Embryonic facial prominence (tissue), 1 donor: ENCODE data around the gene FANCE.
A peak's percentile ranks its signal among the peaks of the same experiment; 100 is the strongest.
"Not testable (repeated sequence)": the region's sequence is repeated elsewhere in the genome, so short reads cannot be mapped to it uniquely, and the experiment has no call there.

Experiments
- DNase-seq: peaks from one replicate; pipeline ENCODE4 v3.0.0-alpha.2; 2016; ENCODE audit errors: extremely low spot score

Gene FANCE

GRCh38 chr6:35497571-35498421 lies 45.7 kb downstream of the FANCE start:
- peak; percentile 62 for DNase-seq

GRCh38 chr6:35498422-35499067 lies 46.4 kb downstream of the FANCE start:
- DNase-seq = no peak

- no peak for DNase-seq
Measured at GRCh38 chr6:35499372-35499771, 47.2 kb downstream of the FANCE start.

GRCh38 chr6:35500782-35501181 lies 48.6 kb downstream of the FANCE start:
- DNase-seq = no peak

GRCh38 chr6:35501784-35502183 lies 49.6 kb downstream of the FANCE start:
- no peak for DNase-seq

- DNase-seq = no peak
Measured at GRCh38 chr6:35503534-35503933, 51.4 kb downstream of the FANCE start.

- DNase-seq = no peak
Measured at GRCh38 chr6:35505999-35506412, 53.9 kb downstream of the FANCE start.

GRCh38 chr6:35506536-35506935 lies 54.4 kb downstream of the FANCE start:
- no peak for DNase-seq

GRCh38 chr6:35507221-35507620 lies 55.1 kb downstream of the FANCE start:
- DNase-seq = no peak

- no peak for DNase-seq
Measured at GRCh38 chr6:35508027-35508426, 55.9 kb downstream of the FANCE start.

GRCh38 chr6:35508542-35508941 lies 56.4 kb downstream of the FANCE start:
- DNase-seq = no peak

- no peak for DNase-seq
Measured at GRCh38 chr6:35510916-35511561, 58.9 kb downstream of the FANCE start.

GRCh38 chr6:35511562-35511941 lies 59.4 kb downstream of the FANCE start:
- DNase-seq = no peak

- DNase-seq = no peak
Measured at GRCh38 chr6:35512006-35512405, 59.9 kb downstream of the FANCE start.

GRCh38 chr6:35512740-35513139 lies 60.6 kb downstream of the FANCE start, which contains the start of gene TULP1:
Gene TULP1, minus strand, starts transcription at chr6:35512896. Its CDS starts 38 bp downstream, at chr6:35512858.
- no peak for DNase-seq

- no peak for DNase-seq
Measured at GRCh38 chr6:35514587-35514986, 62.4 kb downstream of the FANCE start.

- DNase-seq = not testable (repeated sequence)
Measured at GRCh38 chr6:35515939-35516338, 63.8 kb downstream of the FANCE start.
